GM18507 (cell line): ENCODE measurements around the gene EID1.
"Not testable (repeated sequence)": the region's sequence is repeated elsewhere in the genome, so short reads cannot be mapped to it uniquely, and the experiment has no call there.

ENCODE experiments used
- DNase-seq: peaks from one replicate; pipeline ENCODE4 v3.0.0; 2011; ENCODE audit warnings: low read depth; ENCODE audit not compliant: insufficient read length; ENCODE audit errors: extremely low spot score
- FAIRE-seq: peaks from 2 replicates; lab custom pipeline; 2011; peaks lifted over from hg19 to GRCh38; lab: Jason Lieb, UNC

The EID1 gene

GRCh38 chr15:48899793-48900192, 21.9 kb downstream of the EID1 start:
- FAIRE-seq (no peak), DNase-seq (no peak)

DNA sequence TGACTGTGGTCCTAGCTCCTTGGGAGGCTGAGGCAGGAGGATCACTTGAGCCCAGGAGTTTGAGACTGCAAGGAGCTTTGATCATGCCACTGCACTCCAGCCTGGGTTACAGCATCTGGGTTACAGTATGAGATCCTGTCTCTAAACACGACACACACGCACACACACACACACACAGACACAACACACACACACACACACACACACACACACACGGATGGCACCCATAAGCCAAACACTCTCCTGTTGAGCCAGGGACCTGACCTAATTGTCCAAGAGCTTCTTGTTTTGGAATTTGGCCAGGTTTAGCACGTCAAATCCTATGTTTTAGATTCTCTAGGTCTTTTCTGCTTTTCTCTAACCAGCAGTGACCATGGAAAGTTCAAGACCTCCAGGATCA, 26.8 kb downstream of the EID1 start:
- no peak for FAIRE-seq
- no peak for DNase-seq

GRCh38 chr15:48905216-48905615, 27.3 kb downstream of the EID1 start:
- FAIRE-seq, result no peak
- no peak for DNase-seq

DNA sequence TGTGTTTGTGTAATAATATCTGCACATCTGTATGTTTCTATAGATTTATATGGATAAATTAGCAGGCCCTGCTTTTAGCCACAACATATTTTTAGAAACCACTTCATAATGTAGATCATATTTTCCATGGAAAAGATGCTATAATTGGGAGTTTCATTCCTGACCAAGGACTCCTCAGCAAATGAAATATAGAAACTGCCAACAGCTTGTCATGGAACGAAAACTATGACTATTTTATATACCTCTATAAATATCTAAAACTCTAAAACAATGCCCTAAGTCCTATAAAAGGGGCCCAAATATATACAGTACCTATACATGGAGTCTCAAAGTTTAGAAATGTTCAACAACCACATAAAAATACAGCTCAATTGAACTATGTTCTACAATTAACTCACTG, 27.9 kb downstream of the EID1 start:
- no peak for FAIRE-seq
- DNase-seq, result no peak

DNA sequence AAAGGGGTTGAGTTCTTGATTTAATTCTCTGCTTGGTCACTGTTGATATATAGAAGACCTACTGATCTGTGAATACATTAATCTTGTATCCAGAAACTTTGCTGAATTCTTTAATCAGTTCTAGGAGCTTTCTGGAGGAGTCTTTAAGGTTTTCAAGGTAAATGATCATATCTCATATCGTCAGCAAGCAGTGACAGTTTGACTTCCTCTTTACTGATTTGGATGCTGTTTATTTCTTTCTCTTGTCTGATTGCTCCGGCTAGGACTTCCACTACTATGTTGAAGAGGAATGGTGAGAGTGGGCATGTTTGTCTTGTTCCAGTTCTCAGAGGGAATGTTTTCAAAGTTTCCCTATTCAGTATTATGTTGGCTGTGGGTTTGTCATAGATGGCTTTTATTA, 31.4 kb downstream of the EID1 start:
- DNase-seq, FAIRE-seq: not testable (repeated sequence)

DNA sequence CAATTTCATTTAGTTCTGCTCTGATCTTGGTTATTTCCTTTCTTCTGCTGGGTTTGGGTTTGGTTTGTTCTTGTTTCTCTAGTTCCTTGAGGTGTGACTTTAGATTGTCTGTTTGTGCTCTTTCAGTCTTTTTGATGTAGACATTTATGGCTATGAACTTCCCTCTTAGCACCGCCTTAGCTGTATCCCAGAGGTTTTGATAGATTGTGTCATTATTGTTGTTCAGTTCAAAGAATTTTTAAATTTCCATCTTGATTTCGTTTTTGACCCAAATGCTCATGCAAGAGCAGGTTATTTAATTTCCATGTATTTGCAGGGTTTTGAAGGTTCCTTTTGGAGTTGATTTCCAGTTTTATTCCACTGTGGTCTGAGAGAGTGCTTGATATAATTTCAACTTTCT, 32.6 kb downstream of the EID1 start:
- DNase-seq, FAIRE-seq: not testable (repeated sequence)

DNA sequence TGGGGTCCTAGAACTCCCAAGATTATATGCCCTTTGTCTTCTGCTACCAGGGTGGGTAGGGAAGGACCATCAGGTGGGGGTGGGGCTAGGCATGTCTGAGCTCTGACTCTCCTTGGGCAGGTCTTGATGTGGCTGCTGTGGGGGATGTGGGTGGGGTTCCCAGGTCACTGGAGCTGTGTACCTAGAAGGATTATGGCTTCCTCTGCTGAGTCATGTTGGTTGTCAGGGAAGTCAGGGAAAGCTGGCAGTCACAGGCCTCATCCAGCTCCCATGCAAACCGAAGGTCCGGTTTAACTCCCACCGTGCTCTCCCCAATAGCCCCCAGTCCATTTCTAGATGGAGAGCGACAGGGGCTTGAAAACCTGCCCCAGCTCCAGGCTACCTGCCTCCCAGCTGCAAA, 35.2 kb downstream of the EID1 start:
- no peak for FAIRE-seq
- DNase-seq, result no peak

DNA sequence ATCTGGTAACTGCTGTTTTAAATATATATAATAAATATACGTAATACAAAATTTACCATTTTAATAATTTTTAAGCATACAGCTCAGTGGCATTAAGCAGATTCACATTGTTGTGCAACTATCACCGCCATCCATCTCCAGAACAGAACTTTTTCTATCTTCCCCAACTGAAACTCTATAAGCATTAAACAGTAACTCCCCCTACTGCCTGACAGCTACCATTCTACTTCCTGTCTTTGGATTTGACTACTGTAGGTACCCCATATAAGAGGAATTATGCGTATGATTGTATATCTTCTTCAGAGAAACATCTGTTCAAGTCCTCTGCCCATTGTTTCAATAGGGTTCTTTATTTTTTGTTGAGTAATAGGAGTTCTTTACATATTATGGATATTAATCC, 36.8 kb downstream of the EID1 start:
- DNase-seq, result no peak
- no peak for FAIRE-seq

DNA sequence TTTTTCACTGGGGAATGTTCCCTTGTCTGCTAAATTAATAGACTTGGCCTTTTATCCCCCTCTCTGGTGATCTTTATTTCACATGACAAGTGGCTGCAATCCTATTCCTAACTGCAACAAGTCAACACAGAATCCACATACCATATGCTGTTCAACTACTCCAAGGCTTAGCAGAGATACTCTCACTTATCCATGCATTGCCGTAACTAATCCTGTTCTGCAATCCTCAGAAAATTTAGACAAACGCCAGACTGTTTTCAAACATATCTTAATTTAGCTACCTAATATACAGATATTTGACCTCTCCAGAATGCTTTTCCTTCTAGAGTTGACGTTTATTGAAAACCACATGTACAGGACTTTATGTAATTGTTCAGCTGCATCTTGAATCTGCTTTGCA, 37.9 kb downstream of the EID1 start:
- DNase-seq (no peak), FAIRE-seq (no peak)

DNA sequence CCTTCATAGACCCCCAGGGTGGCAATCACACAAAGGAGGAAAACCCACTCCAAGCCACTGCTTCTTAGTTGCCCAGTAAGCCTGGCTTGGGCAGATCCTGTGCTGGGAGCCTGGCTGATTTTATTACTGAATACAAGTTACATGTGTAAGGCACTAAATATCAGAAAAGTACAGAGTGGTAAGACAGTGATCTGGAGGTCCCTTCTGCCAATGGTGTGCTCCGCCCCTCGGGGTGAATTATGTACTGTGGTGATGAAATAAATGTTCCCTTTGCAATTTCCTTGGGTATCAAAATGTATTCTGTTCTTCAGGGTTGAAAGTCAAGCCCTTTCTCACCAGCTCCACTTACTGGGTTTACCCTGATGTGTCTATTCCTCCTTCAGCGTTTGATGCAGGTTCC, 38.8 kb downstream of the EID1 start:
- DNase-seq (no peak), FAIRE-seq (no peak)

GRCh38 chr15:48922046-48922445, 44.1 kb downstream of the EID1 start:
- FAIRE-seq, result no peak
- no peak for DNase-seq

- FAIRE-seq (no peak), DNase-seq (no peak)
Measured at GRCh38 chr15:48924528-48925393, 46.8 kb downstream of the EID1 start.

DNA sequence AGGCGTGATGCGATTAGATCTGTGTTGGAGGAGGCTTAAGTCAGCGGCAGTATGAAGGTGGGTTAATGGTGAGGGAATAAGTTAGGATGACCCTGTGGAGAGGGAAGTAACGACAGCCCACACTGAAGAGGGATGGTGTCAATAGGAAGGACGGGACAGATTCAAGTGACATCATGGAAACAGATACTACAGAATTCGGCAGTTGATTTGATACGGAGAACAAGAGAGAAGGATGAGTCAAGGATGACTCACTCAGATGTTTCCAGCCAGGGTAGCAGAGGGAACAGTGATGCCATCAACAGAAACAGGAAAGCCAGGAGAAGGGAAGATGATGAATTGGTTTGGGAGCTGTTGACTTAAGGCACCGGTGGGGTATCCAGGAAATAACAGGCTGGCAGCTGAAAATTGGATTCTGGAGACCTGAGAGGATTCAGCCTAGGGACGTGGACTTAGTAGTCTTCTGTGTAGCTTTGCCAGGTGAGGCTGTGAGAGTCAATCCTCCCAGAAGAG, 47.8 kb downstream of the EID1 start:
- DNase-seq, result no peak
- no peak for FAIRE-seq

DNA sequence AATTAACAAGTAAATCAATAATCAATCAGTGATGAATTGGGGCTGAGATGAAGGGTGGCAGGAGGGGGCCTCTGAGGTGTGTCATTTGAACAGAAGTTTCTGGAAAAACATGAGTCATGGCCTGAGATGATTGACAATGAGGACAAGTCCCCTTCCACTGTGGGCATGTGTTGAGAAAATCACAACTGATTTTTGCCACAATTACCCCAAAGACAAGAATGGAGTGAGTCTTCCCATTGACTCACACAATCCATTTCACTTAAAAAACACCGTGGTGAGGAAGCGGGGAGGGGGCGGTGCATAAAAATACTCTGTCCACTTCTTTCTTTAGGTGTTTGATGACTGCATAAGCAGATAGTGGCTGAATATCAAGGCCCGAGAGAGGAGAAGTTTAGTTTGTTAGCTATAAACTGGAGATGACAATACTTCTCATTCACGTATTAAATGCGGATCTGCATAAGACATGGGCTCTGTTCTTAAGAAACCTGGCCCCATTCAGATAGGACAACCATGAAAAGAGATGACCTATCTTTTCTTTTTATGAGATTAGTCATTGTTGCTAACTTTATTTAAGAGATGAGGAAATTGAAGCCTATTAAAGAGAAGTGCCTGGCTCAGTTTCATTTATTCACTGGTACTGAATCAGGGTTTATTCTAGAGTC, 51.1 kb downstream of the EID1 start:
- no peak for FAIRE-seq
- no peak for DNase-seq

DNA sequence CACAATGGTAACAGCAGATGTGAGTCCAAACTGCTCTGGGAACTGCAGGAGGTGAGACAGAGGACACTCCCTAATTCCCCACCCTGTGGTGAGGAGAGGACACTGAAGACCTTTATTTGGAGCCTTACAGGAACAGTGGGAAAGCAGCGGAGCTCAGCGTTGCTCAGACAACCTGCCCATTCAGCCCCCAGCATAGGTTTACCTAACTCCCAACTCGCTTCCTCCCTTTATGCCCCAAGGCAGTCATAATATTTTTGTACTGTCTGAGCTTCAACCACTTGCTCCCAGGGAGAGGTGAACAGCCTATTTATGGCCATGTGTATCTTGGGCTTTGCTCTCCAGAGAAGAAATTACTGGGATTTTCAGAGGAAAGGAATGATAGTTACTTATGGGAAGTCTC, 51.7 kb downstream of the EID1 start:
- DNase-seq (no peak), FAIRE-seq (no peak)
